Camera-type eye (tissue), 1 donor: ENCODE data around the gene DOCK11. TPM values are rescaled to one million over a fixed set of nuclear protein-coding genes. Genes with fewer than 3 reads are reported as not detected.

Experiments
- total RNA-seq: library from RNA; depleted of rRNA; stranded (reverse); fragments of >200 nt; gene quantifications from one replicate; pipeline ENCODE4 v1.2.3, GENCODE V29; 2014

DOCK11 gene
- 21.0 TPM for total RNA-seq

GRCh38 chrX:118495061-118495921 lies at the start of gene DOCK11:
Gene DOCK11, plus strand, starts transcription at chrX:118495815. Its CDS starts 157 bp downstream, at chrX:118495972.

DNA sequence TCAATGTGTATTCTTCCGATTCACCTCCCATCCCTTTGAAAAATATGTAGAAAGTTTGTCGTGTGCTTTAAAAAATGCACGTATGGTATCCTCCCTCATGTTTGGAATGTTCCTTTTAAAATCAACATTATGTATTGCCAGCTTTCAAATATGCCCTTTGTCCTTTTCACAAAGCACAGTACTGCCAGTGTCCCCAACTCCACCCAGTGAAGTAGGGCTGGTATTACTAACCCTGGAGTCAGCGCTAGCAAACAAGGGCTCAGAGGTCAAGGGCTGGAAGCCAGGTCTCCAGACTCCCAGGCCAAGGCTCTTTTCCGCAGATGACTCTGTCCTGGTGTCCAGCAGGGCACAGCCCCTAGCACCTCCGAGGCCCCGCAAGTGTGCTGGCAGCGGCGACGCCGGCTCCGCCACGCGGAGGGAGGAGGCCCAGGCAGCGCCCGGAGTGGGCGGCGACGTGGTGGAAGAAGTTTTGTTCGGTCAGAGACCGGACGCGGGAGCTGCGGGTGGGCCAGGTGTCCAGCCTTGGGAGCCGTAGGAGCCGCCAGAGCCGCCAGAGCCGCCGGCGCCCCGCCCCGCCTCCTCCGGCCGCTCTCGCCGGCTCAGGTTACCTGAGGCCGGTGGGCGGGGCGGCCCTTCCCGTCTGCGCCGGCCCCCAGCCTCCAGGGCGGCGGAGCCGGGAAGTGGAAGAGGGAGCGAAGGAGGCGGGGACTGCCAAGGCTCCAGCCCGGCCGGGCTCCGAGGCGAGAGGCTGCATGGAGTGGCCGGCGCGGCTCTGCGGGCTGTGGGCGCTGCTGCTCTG lies 231.5 kb downstream of the DOCK11 start, which contains the start of gene IL13RA1:
Gene IL13RA1 (plus strand): TSS at position 720 of the 799 bp plus-strand sequence. CDS start 33 bp downstream, at position 753.

Other genes with a start within 250 kb of the DOCK11 start
- gene WDR44, start 149.7 kb upstream of the DOCK11 start, total RNA-seq, result 28.0 TPM
- gene IL13RA1, start 231.8 kb downstream of the DOCK11 start, total RNA-seq, result 20.6 TPM